ENCODE data around the gene ATG4C. TPM values are rescaled to one million over a fixed set of nuclear protein-coding genes. Genes with fewer than 3 reads are reported as not detected.
"Not testable (repeated sequence)": the region's sequence is repeated elsewhere in the genome, so short reads cannot be mapped to it uniquely, and the experiment has no call there.

Gene ATG4C
- total and polyA plus RNA-seq, 3 donors from 2014 or later, result 6.8 to 10.2 (median 8.6) TPM

DNA sequence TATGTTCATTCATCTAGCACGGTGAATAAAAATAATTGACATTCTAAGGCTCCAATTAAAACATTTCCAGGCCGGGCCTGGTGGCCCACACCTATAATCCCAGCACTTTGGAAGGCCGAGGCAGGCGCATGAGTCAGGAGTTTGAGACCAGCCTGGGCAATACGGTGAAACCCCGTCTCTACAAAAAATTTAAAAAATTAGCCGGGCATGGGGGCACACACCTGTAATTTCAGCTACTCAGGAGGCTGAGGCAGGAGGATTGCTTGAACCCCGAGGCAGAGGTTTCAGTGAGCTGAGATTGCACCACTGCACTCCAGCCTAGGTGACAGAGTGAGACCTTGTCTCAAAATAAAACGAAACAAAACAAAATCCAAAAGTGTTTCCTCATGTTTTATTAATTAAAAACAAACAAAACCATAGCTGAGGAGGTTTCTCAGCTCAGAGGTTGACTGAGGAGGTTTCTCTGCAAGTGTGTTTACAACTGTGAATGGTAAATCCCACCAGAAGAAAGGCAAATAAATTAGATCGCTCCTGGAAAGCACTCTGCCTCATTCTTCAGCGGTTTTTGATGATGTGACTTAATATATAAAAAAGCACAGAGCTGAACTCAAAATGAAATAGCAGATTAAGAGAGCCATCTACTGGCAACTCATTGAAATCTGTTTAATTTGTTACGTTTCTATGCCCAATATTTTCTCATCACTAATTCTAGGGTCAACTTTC is 37.7 kb upstream of the ATG4C start:
- Histone ChIP-seq H3K27me3 (no peaks in the 10 kb centered on the region), H3K27ac (no peak overlapping the region), H3K4me1 (peaks cover 5% of the 10 kb centered on the region), H3K9me3 (no peaks in the 10 kb centered on the region), H3K4me3 (no peak overlapping the region), H3K36me3 (ENCODE audit: low read depth, missing control alignments) (no peaks in the 10 kb centered on the region)
- intact Hi-C loops (cut with DNase I; ENCODE audit: low total_unique reads), result loop anchor here (10.0 kb wide), 1 partner anchor 241 kb away; no protein-coding TSS in a partner anchor
- DNase-seq, result no peak
- WGBS, 2 donors, result 64 to 66% methylated on average over 12 of the region's 12 CpGs
- TF ChIP-seq, protein P1, sequence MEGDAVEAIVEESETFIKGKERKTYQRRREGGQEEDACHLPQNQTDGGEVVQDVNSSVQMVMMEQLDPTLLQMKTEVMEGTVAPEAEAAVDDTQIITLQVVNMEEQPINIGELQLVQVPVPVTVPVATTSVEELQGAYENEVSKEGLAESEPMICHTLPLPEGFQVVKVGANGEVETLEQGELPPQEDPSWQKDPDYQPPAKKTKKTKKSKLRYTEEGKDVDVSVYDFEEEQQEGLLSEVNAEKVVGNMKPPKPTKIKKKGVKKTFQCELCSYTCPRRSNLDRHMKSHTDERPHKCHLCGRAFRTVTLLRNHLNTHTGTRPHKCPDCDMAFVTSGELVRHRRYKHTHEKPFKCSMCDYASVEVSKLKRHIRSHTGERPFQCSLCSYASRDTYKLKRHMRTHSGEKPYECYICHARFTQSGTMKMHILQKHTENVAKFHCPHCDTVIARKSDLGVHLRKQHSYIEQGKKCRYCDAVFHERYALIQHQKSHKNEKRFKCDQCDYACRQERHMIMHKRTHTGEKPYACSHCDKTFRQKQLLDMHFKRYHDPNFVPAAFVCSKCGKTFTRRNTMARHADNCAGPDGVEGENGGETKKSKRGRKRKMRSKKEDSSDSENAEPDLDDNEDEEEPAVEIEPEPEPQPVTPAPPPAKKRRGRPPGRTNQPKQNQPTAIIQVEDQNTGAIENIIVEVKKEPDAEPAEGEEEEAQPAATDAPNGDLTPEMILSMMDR (IDR thresholded peaks at IDR 0.05), result peak; percentile 36 to 42 (median 39)
- TF ChIP-seq POLR2A (IDR thresholded peaks at IDR 0.05), result no peak

DNA sequence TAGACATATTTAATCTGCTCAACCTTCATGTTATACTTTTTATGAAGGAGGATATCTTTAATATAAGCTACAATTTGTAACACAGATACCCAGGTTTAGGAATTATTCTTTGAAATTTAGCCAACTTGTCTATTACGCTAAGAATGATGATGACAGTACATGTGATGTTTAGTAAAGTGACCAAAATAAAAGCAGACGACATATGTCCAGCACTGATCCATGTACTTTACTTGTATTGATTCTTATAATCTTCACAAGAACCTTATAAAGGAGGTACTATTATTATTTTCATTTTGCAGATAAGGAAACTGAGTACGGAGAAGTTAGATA is 37.2 kb upstream of the ATG4C start:
- no peak for TF ChIP-seq POLR2A (IDR thresholded peaks at IDR 0.05)
- TF ChIP-seq, protein P1 (IDR thresholded peaks at IDR 0.05), result no peak
- intact Hi-C loops (cut with DNase I; ENCODE audit: low total_unique reads), result loop anchor here (10.0 kb wide), 1 partner anchor 242 kb away; no protein-coding TSS in a partner anchor
- 58 to 66% methylated on average over 3 of the region's 3 CpGs for WGBS, 2 donors
- no peaks in the 10 kb centered on the region for H3K36me3 ChIP-seq (ENCODE audit: low read depth, missing control alignments)
- no peak for DNase-seq
- no peak overlapping the region for H3K27ac ChIP-seq
- H3K4me3 ChIP-seq, result no peak overlapping the region
- H3K4me1 ChIP-seq, result peaks cover 5% of the 10 kb centered on the region
- H3K27me3 ChIP-seq, result no peaks in the 10 kb centered on the region
- no peaks in the 10 kb centered on the region for H3K9me3 ChIP-seq

DNA sequence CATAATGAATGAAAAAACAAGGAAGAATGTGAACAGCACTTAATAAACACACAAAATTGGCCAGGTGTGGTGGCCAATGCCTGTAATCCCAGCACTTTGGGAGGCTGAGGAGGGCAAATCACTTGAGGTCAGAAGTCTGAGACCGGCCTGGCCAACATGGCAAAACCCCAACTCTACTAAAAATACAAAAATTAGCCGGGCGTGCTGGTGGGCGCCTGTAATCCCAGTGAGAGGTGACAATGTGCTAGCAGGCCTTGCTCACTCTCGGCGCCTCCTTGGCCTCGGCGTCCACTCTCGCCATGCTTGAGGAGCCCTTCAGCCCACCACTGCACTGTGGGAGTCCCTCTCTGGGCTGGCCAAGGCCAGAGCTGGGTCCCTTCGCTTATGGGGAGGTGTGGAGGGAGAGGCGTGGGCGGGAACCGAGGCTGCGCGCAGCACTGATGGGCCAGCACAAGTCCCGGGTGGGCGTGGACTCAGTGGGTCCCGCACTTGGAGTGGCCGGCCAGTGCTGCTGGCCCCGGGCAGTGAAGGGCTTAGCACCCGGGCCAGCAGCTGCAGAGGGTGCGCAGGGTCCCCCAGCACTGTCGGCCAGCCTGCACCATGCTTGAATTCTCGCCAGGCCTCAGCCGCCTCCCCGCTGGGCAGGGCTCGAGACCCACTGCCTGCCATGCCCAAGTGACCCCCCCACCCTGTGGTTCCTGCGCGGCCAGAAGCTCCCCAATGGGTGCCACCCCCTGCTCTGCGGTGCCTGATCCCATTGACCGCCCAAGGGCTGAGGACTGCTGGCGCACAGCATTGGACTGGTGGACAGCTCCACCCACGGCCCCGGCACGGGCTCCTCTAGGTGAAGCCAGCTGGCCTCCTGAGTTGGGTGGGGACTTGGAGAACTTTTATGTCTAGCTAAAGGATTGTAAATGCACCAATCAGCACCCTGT is 30.6 kb upstream of the ATG4C start:
- intact Hi-C loops (cut with DNase I; ENCODE audit: low total_unique reads), result no loop called here
- H3K27ac ChIP-seq, result no peak overlapping the region
- 95 to 98% methylated on average over 22 to 35 of the region's 35 CpGs for WGBS, 2 donors

DNA sequence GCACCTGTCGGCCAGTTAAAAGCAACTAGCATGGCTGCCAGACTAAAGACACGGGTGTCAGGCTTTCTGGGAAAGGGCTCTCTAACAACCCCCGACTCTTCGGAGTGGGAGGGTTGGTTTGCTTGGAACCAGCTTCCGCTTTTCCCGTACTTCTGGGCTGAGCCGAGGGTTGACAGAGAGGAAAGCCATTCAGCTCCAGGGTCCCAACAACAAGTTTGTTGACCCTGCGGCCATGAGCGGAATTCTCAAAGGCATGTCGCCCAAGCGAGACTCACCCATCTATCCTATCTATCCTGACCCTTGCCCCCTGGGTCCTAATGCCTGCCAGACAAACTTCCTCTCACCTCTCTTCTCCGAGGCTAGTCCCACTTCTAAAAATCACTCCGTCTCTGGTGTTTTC is 29.0 kb upstream of the ATG4C start:
- intact Hi-C loops (cut with DNase I; ENCODE audit: low total_unique reads); DNase-seq; H3K9me3 ChIP-seq; H3K27me3 ChIP-seq; H3K36me3 ChIP-seq (ENCODE audit: low read depth, missing control alignments); H3K4me1 ChIP-seq; H3K27ac ChIP-seq; H3K4me3 ChIP-seq: not testable (repeated sequence)
- WGBS, 2 donors, result 88 to 95% methylated on average over 13 of the region's 13 CpGs

More for the DNA sequence above, 30.6 kb upstream of the ATG4C start:
- Histone ChIP-seq H3K36me3 (ENCODE audit: low read depth, missing control alignments) (no peaks in the 10 kb centered on the region), H3K9me3 (no peaks in the 10 kb centered on the region), H3K4me3 (no peak overlapping the region), H3K4me1 (no peaks in the 10 kb centered on the region), H3K27me3 (no peaks in the 10 kb centered on the region)
- no peak for DNase-seq
- TF ChIP-seq, protein P1 (IDR thresholded peaks at IDR 0.05), result no peak
- TF ChIP-seq POLR2A (IDR thresholded peaks at IDR 0.05), result no peak

DNA sequence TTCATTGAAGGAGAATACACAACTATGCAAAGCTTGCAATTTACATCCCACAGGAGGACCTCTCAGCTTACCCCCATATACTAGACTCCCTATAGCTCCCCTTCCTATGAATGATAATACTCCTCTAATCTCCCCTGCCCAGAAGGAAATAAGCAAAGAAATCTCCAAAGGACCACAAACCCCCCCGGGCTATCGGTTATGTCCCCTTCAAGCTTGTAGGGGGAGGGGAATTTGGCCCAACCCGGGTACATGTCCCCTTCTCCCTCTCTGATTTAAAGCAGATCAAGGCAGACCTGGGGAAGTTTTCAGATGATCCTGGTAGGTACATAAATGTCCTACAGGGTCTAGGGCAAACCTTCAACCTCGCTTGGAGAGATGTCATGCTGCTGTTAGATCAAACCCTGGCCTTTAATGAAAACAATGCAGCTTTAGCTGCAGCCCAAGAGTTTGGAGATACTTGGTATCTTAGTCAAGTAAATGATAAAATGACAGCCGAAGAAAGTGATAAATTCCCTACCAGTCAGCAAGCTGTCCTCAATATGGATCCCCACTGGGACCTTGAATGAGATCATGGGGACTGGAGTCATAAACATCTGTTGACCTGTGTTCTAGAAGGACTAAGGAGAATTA is 27.6 kb upstream of the ATG4C start:
- H3K9me3 ChIP-seq; DNase-seq; H3K4me3 ChIP-seq; H3K27me3 ChIP-seq; intact Hi-C loops (cut with DNase I; ENCODE audit: low total_unique reads); H3K36me3 ChIP-seq (ENCODE audit: low read depth, missing control alignments); H3K4me1 ChIP-seq; H3K27ac ChIP-seq: not testable (repeated sequence)
- 86% methylated on average over 5 of the region's 5 CpGs for WGBS, 2 donors

DNA sequence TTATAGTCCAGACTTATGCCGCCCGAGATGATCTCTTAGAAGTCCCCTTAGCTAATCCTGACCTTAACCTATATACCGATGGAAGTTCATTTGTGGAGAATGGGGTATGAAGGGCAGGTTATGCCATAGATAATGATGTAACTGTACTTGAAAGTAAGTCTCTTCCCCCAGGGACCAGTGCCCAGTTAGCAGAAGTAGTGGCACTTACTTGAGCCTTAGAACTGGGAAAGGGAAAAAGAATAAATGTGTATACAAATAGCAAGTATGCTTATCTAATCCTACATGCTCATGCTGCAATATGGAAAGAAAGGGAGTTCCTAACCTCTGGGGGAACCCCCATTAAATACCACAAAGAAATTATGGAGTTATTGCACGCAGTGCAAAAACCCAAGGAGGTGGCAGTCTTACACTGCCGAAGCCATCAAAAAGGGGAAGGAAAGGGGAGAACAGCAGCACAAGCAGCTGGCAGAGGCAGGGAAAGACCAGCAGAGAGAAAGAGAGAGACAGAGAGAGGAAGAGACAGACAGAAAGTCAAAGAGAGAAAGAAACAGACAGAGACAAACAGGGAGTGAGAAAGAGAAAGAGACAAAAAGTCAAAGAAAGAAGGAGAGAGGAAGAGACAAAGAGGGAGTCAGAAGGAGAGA is 24.6 kb upstream of the ATG4C start:
- H3K27ac ChIP-seq; H3K36me3 ChIP-seq (ENCODE audit: low read depth, missing control alignments); intact Hi-C loops (cut with DNase I; ENCODE audit: low total_unique reads); H3K9me3 ChIP-seq; DNase-seq; H3K4me3 ChIP-seq; H3K27me3 ChIP-seq; H3K4me1 ChIP-seq: not testable (repeated sequence)
- 83 to 90% methylated on average over 5 of the region's 5 CpGs for WGBS, 2 donors

DNA sequence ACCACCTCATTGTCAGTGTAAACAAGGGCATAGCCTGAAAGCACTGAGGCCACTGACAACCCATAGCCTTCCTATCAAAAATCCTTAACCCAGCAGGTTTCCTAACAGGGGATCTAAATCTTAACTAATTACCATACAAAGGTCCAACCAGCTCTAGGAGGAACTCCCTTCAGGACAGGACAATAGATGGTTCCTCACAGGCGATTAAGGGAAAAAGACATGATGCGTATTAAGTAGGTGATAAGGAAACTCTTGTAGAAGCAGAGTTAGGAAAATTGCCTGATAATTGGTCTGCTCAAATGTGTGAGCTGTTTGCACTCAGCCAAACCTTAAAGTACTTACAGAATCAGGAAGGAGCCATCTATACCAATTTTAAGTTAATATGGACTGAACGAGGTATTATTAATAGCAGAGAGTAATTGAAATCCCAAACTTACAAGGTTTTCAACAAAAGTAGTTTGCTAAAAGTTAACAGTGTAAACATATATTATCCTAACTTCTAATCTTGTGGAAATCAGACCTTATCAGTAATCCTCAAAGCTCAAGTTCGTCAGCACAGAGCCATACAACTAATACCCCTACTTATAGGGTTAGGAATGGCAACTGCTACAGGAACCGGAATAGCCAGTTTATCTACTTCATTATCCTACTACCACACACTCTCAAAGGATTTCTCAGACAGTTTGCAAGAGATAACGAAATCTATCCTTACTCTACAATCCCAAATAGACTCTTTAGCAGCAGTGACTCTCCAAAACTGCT is 23.7 kb upstream of the ATG4C start:
- intact Hi-C loops (cut with DNase I; ENCODE audit: low total_unique reads); H3K4me1 ChIP-seq; H3K27ac ChIP-seq; H3K36me3 ChIP-seq (ENCODE audit: low read depth, missing control alignments); DNase-seq; H3K9me3 ChIP-seq; H3K4me3 ChIP-seq; H3K27me3 ChIP-seq: not testable (repeated sequence)
- WGBS, 2 donors, result 92 to 95% methylated on average over 6 of the region's 6 CpGs

Data from testis (tissue), 3 donors.